Tibial nerve (tissue), 3 donors: Measurements from ENCODE around the gene RSPH9.

Experiments used
- POLR2A ChIP-seq, 2 donors: fragments of 450-650 bp; IDR thresholded peaks; one replicate each; pipeline ENCODE4 v1.6.1; 2017; ENCODE audit warnings: antibody characterized with exemption in 2 of 2, mild to moderate bottlenecking in 2 of 2, moderate library complexity in 2 of 2
- TF ChIP-seq, protein P1 (sequence below), 5 experiments: fragments of 200-600 bp in 3 of 5; fragments of 450-650 bp in 2 of 5; sonication (generic) in 3 of 5; IDR thresholded peaks; one replicate each; pipeline ENCODE4 v1.5.1; 2016 to 2019; ENCODE audit warnings: antibody characterized with exemption in 5 of 5, mild to moderate bottlenecking in 3 of 5, moderate library complexity in 2 of 5

DNA sequence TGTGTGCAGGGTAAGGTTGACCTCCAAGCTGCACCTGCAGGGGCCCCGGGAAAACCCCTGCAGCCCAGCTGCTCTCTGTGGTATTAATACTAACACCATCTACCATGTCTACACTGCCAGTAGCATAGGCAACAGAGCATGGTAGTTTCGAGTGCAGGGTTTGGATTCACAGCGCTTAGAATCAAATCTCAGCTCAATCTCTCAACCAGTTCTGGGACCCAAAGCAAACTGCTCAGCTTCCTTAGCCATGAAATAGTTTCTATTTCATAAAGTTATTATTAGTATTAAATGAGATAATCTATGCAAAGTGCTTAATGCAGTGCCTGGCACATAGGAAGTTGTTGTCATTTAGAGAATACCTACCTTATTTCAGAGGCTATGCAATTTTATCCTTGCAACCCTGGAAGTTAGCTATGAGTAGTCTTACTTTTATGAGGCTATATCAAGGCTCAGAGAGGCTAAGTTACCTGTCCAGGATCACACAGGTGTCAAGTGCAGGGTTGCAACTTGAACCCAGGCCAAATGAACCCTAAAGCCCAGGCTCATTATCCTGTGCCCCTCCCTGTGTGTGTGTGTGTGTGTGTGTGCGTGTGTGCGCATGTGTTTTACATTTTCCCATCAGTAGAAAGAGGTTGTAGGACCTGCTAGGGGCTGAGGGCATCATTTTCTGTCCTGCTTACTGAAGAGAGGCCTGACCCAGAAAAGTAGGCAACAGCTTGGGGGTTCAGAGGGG, 70.4 kb downstream of the RSPH9 start:
- no peak for TF ChIP-seq POLR2A (IDR thresholded peaks at IDR 0.05)
- TF ChIP-seq, protein P1, sequence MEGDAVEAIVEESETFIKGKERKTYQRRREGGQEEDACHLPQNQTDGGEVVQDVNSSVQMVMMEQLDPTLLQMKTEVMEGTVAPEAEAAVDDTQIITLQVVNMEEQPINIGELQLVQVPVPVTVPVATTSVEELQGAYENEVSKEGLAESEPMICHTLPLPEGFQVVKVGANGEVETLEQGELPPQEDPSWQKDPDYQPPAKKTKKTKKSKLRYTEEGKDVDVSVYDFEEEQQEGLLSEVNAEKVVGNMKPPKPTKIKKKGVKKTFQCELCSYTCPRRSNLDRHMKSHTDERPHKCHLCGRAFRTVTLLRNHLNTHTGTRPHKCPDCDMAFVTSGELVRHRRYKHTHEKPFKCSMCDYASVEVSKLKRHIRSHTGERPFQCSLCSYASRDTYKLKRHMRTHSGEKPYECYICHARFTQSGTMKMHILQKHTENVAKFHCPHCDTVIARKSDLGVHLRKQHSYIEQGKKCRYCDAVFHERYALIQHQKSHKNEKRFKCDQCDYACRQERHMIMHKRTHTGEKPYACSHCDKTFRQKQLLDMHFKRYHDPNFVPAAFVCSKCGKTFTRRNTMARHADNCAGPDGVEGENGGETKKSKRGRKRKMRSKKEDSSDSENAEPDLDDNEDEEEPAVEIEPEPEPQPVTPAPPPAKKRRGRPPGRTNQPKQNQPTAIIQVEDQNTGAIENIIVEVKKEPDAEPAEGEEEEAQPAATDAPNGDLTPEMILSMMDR (IDR thresholded peaks at IDR 0.05), result no peak
